SH-SY5Y (cell line): ENCODE data around the gene ZNF433.

Experiments used
- GATA2 ChIP-seq: IDR thresholded peaks from 2 replicates; pipeline ENCODE4 v1.6.1; 2011; ENCODE audit warnings: mild to moderate bottlenecking, low read depth, low read length
- GATA3 ChIP-seq: IDR thresholded peaks from 2 replicates; pipeline ENCODE4 v1.6.1; 2011; ENCODE audit warnings: low read depth, mild to moderate bottlenecking, low read length, moderate library complexity

GRCh38 chr19:11970174-11970573 is 65.3 kb downstream of the ZNF433 start:
- TF ChIP-seq GATA3 (no peak), GATA2 (no peak)
